ENCODE data around the gene ACAP1.

- TF ChIP-seq NFIC (IDR thresholded peaks at IDR 0.05) (no peak), RAD21 (IDR thresholded peaks at IDR 0.05; ENCODE audit: low read depth) (no peak), EP300 (IDR thresholded peaks at IDR 0.05; ENCODE audit: borderline replicate concordance) (no peak), CEBPB (IDR thresholded peaks at IDR 0.05) (no peak), REST (IDR thresholded peaks at IDR 0.05; ENCODE audit: low read depth) (no peak), TCF12 (IDR thresholded peaks at IDR 0.05; ENCODE audit: low read depth) (no peak), FOXM1 (IDR thresholded peaks at IDR 0.05; ENCODE audit: borderline replicate concordance, low read depth) (no peak), ZBTB7A (IDR thresholded peaks at IDR 0.05; ENCODE audit: low read depth) (no peak)
Observed at GRCh38 chr17:7313890-7314718, 22.2 kb upstream of the ACAP1 start.
